ENCODE data around the gene PGM2.

The PGM2 gene

GRCh38 chr4:37864786-37865185 lies 38.3 kb downstream of the PGM2 start:
- no peak for DNase-seq (ENCODE audit: low read depth)

- DNase-seq (ENCODE audit: low read depth) = peak; percentile 64
Observed at GRCh38 chr4:37865450-37865849, 39.0 kb downstream of the PGM2 start.

GRCh38 chr4:37867102-37867501 lies 40.6 kb downstream of the PGM2 start:
- DNase-seq (ENCODE audit: low read depth) = no peak

GRCh38 chr4:37868238-37868637 lies 41.8 kb downstream of the PGM2 start:
- no peak for DNase-seq (ENCODE audit: low read depth)

- DNase-seq (ENCODE audit: low read depth) = no peak
Observed at GRCh38 chr4:37872310-37872988, 46.0 kb downstream of the PGM2 start.

- peak; percentile 19 for DNase-seq (ENCODE audit: low read depth)
Observed at GRCh38 chr4:37873386-37873785, 46.9 kb downstream of the PGM2 start.

- DNase-seq (ENCODE audit: low read depth) = peak; percentile 48
Observed at GRCh38 chr4:37876156-37876555, 49.7 kb downstream of the PGM2 start.

- DNase-seq (ENCODE audit: low read depth) = no peak
Observed at GRCh38 chr4:37879365-37879764, 52.9 kb downstream of the PGM2 start.

GRCh38 chr4:37881811-37882210 lies 55.3 kb downstream of the PGM2 start:
- DNase-seq (ENCODE audit: low read depth) = no peak

- DNase-seq (ENCODE audit: low read depth) = peak; percentile 11
Observed at GRCh38 chr4:37882665-37883296, 56.3 kb downstream of the PGM2 start.

GRCh38 chr4:37884855-37885487 lies 58.5 kb downstream of the PGM2 start:
- no peak for DNase-seq (ENCODE audit: low read depth)

GRCh38 chr4:37885496-37885895 lies 59.0 kb downstream of the PGM2 start:
- peak; percentile 26 for DNase-seq (ENCODE audit: low read depth)

- DNase-seq (ENCODE audit: low read depth) = peak; percentile 9
Observed at GRCh38 chr4:37889849-37890800, 63.6 kb downstream of the PGM2 start.

- peak; percentile 39 for DNase-seq (ENCODE audit: low read depth)
Observed at GRCh38 chr4:37890801-37891259, 64.3 kb downstream of the PGM2 start, which contains the start of gene TBC1D1. TBC1D1 (plus strand) TSS chr4:37891084; CDS start chr4:37902096, 11,012 bp downstream.

- DNase-seq (ENCODE audit: low read depth) = peak; percentile 18
Observed at GRCh38 chr4:37891260-37892159, 65.0 kb downstream of the PGM2 start.

GRCh38 chr4:37892641-37893040 lies 66.2 kb downstream of the PGM2 start:
- DNase-seq (ENCODE audit: low read depth) = no peak

GRCh38 chr4:37893164-37893563 lies 66.7 kb downstream of the PGM2 start:
- DNase-seq (ENCODE audit: low read depth) = no peak

- DNase-seq (ENCODE audit: low read depth) = no peak
Observed at GRCh38 chr4:37895271-37895670, 68.8 kb downstream of the PGM2 start.

GRCh38 chr4:37896206-37896860 lies 69.8 kb downstream of the PGM2 start:
- DNase-seq (ENCODE audit: low read depth) = no peak

- no peak for DNase-seq (ENCODE audit: low read depth)
Observed at GRCh38 chr4:37902212-37902611, 75.7 kb downstream of the PGM2 start.
